H9 (cell line): Measurements from ENCODE around the gene CPAMD8. TPM values are rescaled to one million over a fixed set of nuclear protein-coding genes. Genes with fewer than 3 reads are reported as not detected.

Experiments
- DNase-seq: peaks from one replicate; pipeline ENCODE4 v3.0.0-alpha.2; 2017
- H2AFZ ChIP-seq: one replicate; pipeline ENCODE4 v1.6.1; 2013; ENCODE audit warnings: mild to moderate bottlenecking, low read length, control low read depth, moderate library complexity
- H2AK5ac ChIP-seq: 2 replicates; pipeline ENCODE4 v1.6.1; 2013; ENCODE audit warnings: low read length, control low read depth, mixed read lengths; ENCODE audit not compliant: insufficient read length
- H2BK120ac ChIP-seq: one replicate; pipeline ENCODE4 v1.6.1; 2013; ENCODE audit warnings: low read depth, mild to moderate bottlenecking, low read length, control low read depth, inconsistent platforms; ENCODE audit not compliant: poor library complexity, severe bottlenecking
- H2BK12ac ChIP-seq: 2 replicates; pipeline ENCODE4 v1.6.1; 2013; ENCODE audit warnings: low read length, control low read depth, mixed read lengths, low read depth; ENCODE audit not compliant: insufficient read length
- H2BK15ac ChIP-seq: 2 replicates; pipeline ENCODE4 v1.6.1; 2013; ENCODE audit warnings: low read depth, low read length, control low read depth
- H2BK20ac ChIP-seq: one replicate; pipeline ENCODE4 v1.6.1; 2013; ENCODE audit warnings: low read depth, mild to moderate bottlenecking, low read length, control low read depth, inconsistent platforms; ENCODE audit not compliant: poor library complexity, severe bottlenecking
- H2BK5ac ChIP-seq: 2 replicates; pipeline ENCODE4 v1.6.1; 2013; ENCODE audit warnings: low read length, control low read depth, mixed read lengths; ENCODE audit not compliant: insufficient read length
- H3K14ac ChIP-seq: 2 replicates; pipeline ENCODE4 v1.6.1; 2013; ENCODE audit warnings: low read length, control low read depth; ENCODE audit not compliant: insufficient read depth
- H3K18ac ChIP-seq: 2 replicates; pipeline ENCODE4 v1.6.1; 2013; ENCODE audit warnings: low read depth, mild to moderate bottlenecking, mixed read lengths, low read length, control low read depth; ENCODE audit not compliant: insufficient read length
- H3K23ac ChIP-seq: 2 replicates; pipeline ENCODE4 v1.6.1; 2013; ENCODE audit warnings: low read length, control low read depth, mixed read lengths, low read depth; ENCODE audit not compliant: insufficient read length
- H3K23me2 ChIP-seq: 2 replicates; pipeline ENCODE4 v1.6.1; 2013; ENCODE audit warnings: low read depth, mild to moderate bottlenecking, mixed read lengths, low read length, control low read depth; ENCODE audit not compliant: insufficient read length, poor library complexity, severe bottlenecking
- H3K27ac ChIP-seq: 2 replicates; pipeline ENCODE4 v1.5.1; 2013; ENCODE audit warnings: low read length, control low read depth, mixed read lengths, low read depth; ENCODE audit not compliant: insufficient read length
- H3K27me3 ChIP-seq: 2 replicates; pipeline ENCODE4 v1.6.1; 2013; ENCODE audit warnings: low read length, control low read depth, inconsistent platforms; ENCODE audit not compliant: insufficient read depth
- H3K4ac ChIP-seq: 2 replicates; pipeline ENCODE4 v1.6.1; 2013; ENCODE audit warnings: low read depth, mild to moderate bottlenecking, control low read depth, inconsistent platforms, low read length, moderate library complexity
- H3K4me1 ChIP-seq: 2 replicates; pipeline ENCODE4 v1.6.1; 2013; ENCODE audit warnings: low read length, control low read depth, inconsistent platforms; ENCODE audit not compliant: insufficient read depth
- H3K4me2 ChIP-seq: 2 replicates; pipeline ENCODE4 v1.6.1; 2013; ENCODE audit warnings: low read length, control low read depth, mixed read lengths; ENCODE audit not compliant: insufficient read length, insufficient read depth
- H3K56ac ChIP-seq: 2 replicates; pipeline ENCODE4 v1.6.1; 2013; ENCODE audit warnings: low read depth, mild to moderate bottlenecking, mixed read lengths, low read length, control low read depth; ENCODE audit not compliant: insufficient read length
- H3K79me1 ChIP-seq: 2 replicates; pipeline ENCODE4 v1.6.1; 2013; ENCODE audit warnings: low read depth, mild to moderate bottlenecking, moderate library complexity, low read length, control low read depth, inconsistent platforms; ENCODE audit not compliant: insufficient read depth, poor library complexity, severe bottlenecking
- H3K79me2 ChIP-seq: 2 replicates; pipeline ENCODE4 v1.6.1; 2013; ENCODE audit warnings: low read length, control low read depth, inconsistent platforms; ENCODE audit not compliant: insufficient read depth
- H3K9ac ChIP-seq: 2 replicates; pipeline ENCODE4 v1.6.1; 2013; ENCODE audit warnings: low read length, control low read depth, mixed read lengths; ENCODE audit not compliant: insufficient read length; ENCODE audit errors: extremely low read depth
- H3K9me3 ChIP-seq: one replicate; pipeline ENCODE4 v1.6.1; 2013; ENCODE audit warnings: low read depth, low read length, inconsistent platforms; ENCODE audit not compliant: control insufficient read depth
- H3T11ph ChIP-seq: one replicate; pipeline ENCODE4 v1.6.1; 2013; ENCODE audit warnings: mild to moderate bottlenecking, low read length, control low read depth, inconsistent platforms
- H4K20me1 ChIP-seq: one replicate; pipeline ENCODE4 v1.6.1; 2013; ENCODE audit not compliant: control insufficient read depth, insufficient read length, insufficient read depth
- H4K5ac ChIP-seq: 2 replicates; pipeline ENCODE4 v1.6.1; 2013; ENCODE audit warnings: low read depth, mild to moderate bottlenecking, mixed read lengths, low read length, control low read depth; ENCODE audit not compliant: insufficient read length
- H4K8ac ChIP-seq: replicated peaks from 2 replicates; pipeline ENCODE4 v1.6.1; 2013; ENCODE audit warnings: low read length, control low read depth, mixed read lengths, low read depth; ENCODE audit not compliant: insufficient read length
- H4K91ac ChIP-seq: 2 replicates; pipeline ENCODE4 v1.6.1; 2013; ENCODE audit warnings: low read depth, mild to moderate bottlenecking, moderate library complexity, mixed read lengths, low read length, control low read depth; ENCODE audit not compliant: insufficient read length
- H3K27ac Mint-ChIP-seq, 3 experiments: 2 replicates in 2 of 3; 3 replicates in 1 of 3; pipeline ENCODE4 v1.8.0; 2020 to 2021; ENCODE audit warnings: mixed read lengths in 3 of 3, mild to moderate bottlenecking in 1 of 3, moderate library complexity in 1 of 3
- H3K27me3 Mint-ChIP-seq: 2 replicates; pipeline ENCODE4 v1.8.0; 2021; ENCODE audit warnings: low read depth, mild to moderate bottlenecking, moderate library complexity, mixed read lengths
- H3K36me3 Mint-ChIP-seq, 3 experiments: 2 replicates in 2 of 3; 3 replicates in 1 of 3; pipeline ENCODE4 v1.8.0; 2020 to 2021; ENCODE audit warnings: low read depth in 3 of 3, mixed read lengths in 3 of 3; ENCODE audit not compliant: insufficient read depth in 1 of 3
- H3K4me1 Mint-ChIP-seq, 2 experiments: 2 replicates each; pipeline ENCODE4 v1.8.0; 2020; ENCODE audit warnings: mixed read lengths in 2 of 2
- H3K4me3 Mint-ChIP-seq, 2 experiments: 2 replicates in 1 of 2; 3 replicates in 1 of 2; pipeline ENCODE4 v1.8.0; 2020 to 2021; ENCODE audit warnings: mild to moderate bottlenecking in 2 of 2, mixed read lengths in 2 of 2, moderate library complexity in 1 of 2
- H3K9me3 Mint-ChIP-seq, 2 experiments: 2 replicates in 1 of 2; 3 replicates in 1 of 2; pipeline ENCODE4 v1.8.0; 2020; ENCODE audit warnings: mild to moderate bottlenecking in 2 of 2, mixed read lengths in 2 of 2, moderate library complexity in 1 of 2
- WGBS: extraction: QIAGEN DNeasy Blood & Tissue Kit; methylation state at CpG from one replicate; pipeline ENCODE4 v1.1.7; 2013; ENCODE audit warnings: missing lambda C conversion rate, low lambda C conversion rate, mixed read lengths; ENCODE audit not compliant: insufficient read length; ENCODE audit errors: extremely low coverage; 5-methylcytosine and 5-hydroxymethylcytosine counted together
- total RNA-seq: library from RNA; stranded (reverse); gene quantifications from 2 replicates; pipeline ENCODE4 v1.2.1, GENCODE V29; 2021
- TF ChIP-seq, protein P1 (sequence below): fragments of 200-600 bp; sonication (generic); conservative IDR thresholded peaks from 3 replicates; pipeline ENCODE4 v1.8.0; 2021; ENCODE audit warnings: antibody characterized with exemption, mild to moderate bottlenecking

CPAMD8 gene
- total RNA-seq, 1 experiment from 2014 or later = 12.0 TPM

DNA sequence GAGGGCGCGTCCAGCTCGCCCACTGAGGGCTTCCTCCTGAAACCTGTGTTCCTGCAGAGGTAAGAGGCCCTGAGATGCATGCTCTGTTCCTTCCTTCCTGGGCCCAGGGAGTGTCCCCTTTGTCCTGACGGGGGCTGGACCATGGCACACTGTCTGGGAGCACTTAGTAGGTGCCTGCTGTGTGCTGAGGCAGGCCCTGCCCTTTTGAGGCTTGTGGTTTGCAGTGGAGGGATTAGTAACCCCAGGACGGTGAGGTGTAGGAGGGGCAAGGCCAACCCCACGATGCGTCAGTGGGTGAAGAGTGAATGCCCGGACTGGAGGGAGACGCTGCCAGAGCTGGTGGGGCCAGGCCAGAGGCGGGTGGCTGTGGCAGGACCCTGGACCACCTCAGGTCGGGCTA lies 149.0 kb downstream of the CPAMD8 start:
- Mint-ChIP-seq H3K27ac (no peak overlapping the region), H3K4me1 (no peaks in the 10 kb centered on the region), H3K27me3 (peaks cover 2% of the 10 kb centered on the region), H3K9me3 (peaks cover 19 to 30% of the 10 kb centered on the region in 2 experiments), H3K4me3 (no peak overlapping the region), H3K36me3 (peaks cover 63 to 83% (median 73%) of the 10 kb centered on the region in 3 experiments)
- Histone ChIP-seq H3K27me3 (no peaks in the 10 kb centered on the region), H3K4me2 (no peak overlapping the region), H4K5ac (no peak overlapping the region), H2BK120ac (no peak overlapping the region), H4K91ac (no peak overlapping the region), H3K9ac (no peak overlapping the region), H3K23ac (no peak overlapping the region), H3K23me2 (no peaks in the 10 kb centered on the region), H2AFZ (no peak overlapping the region), H3K27ac (no peak overlapping the region), H3K14ac (no peak overlapping the region), H2BK15ac (no peak overlapping the region), H2BK5ac (no peak overlapping the region), H2BK20ac (no peak overlapping the region), H3K18ac (no peak overlapping the region), H3K79me2 (peaks cover 5% of the 10 kb centered on the region; the same call in 1 of the 2 replicates), H4K20me1 (no peaks in the 10 kb centered on the region), H3K4ac (no peak overlapping the region), H3T11ph (no peak overlapping the region), H2AK5ac (no peak overlapping the region), H2BK12ac (no peak overlapping the region), H3K4me1 (no peaks in the 10 kb centered on the region), H3K56ac (no peak overlapping the region), H3K9me3 (peaks cover 8% of the 10 kb centered on the region), H3K79me1 (peaks cover 2% of the 10 kb centered on the region), H4K8ac (no peak overlapping the region)
- TF ChIP-seq, protein P1, sequence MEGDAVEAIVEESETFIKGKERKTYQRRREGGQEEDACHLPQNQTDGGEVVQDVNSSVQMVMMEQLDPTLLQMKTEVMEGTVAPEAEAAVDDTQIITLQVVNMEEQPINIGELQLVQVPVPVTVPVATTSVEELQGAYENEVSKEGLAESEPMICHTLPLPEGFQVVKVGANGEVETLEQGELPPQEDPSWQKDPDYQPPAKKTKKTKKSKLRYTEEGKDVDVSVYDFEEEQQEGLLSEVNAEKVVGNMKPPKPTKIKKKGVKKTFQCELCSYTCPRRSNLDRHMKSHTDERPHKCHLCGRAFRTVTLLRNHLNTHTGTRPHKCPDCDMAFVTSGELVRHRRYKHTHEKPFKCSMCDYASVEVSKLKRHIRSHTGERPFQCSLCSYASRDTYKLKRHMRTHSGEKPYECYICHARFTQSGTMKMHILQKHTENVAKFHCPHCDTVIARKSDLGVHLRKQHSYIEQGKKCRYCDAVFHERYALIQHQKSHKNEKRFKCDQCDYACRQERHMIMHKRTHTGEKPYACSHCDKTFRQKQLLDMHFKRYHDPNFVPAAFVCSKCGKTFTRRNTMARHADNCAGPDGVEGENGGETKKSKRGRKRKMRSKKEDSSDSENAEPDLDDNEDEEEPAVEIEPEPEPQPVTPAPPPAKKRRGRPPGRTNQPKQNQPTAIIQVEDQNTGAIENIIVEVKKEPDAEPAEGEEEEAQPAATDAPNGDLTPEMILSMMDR = no peak
- no CpG with 5 or more reads among the region's 11 CpGs for WGBS
- DNase-seq = no peak
